Smooth muscle cell (in vitro differentiated cells): ENCODE results near the gene CELA3B. TPM values are rescaled to one million over a fixed set of nuclear protein-coding genes. Genes with fewer than 3 reads are reported as not detected.
A peak's percentile ranks its signal among the peaks of the same experiment; 100 is the strongest.
"Not testable (repeated sequence)": the region's sequence is repeated elsewhere in the genome, so short reads cannot be mapped to it uniquely, and the experiment has no call there.

Source experiments
- DNase-seq: peaks from one replicate; lab custom pipeline; 2025; ENCODE audit not compliant: unreplicated experiment; lab: John Stamatoyannopoulos, UW
- H2AFZ ChIP-seq: fragments of 200-600 bp; sonication (generic); 2 replicates; pipeline ENCODE4 v1.6.0; 2016; ENCODE audit warnings: antibody characterized with exemption, low read depth, mild to moderate bottlenecking
- H3F3A ChIP-seq: fragments of 200-600 bp; sonication (generic); 2 replicates; pipeline ENCODE4 v1.6.0; 2017; ENCODE audit warnings: antibody characterized with exemption, low read depth
- H3K27ac ChIP-seq: fragments of 200-600 bp; sonication (generic); 2 replicates; pipeline ENCODE4 v1.5.1; 2016; ENCODE audit warnings: low read depth, mild to moderate bottlenecking
- H3K27me3 ChIP-seq: fragments of 200-600 bp; sonication (generic); 2 replicates; pipeline ENCODE4 v1.6.1; 2016; ENCODE audit warnings: low read depth, mild to moderate bottlenecking
- H3K36me3 ChIP-seq: fragments of 200-600 bp; sonication (generic); 2 replicates; pipeline ENCODE4 v1.5.1; 2016; ENCODE audit warnings: low read depth
- H3K4me1 ChIP-seq: fragments of 200-600 bp; sonication (generic); 2 replicates; pipeline ENCODE4 v1.5.1; 2016; ENCODE audit warnings: low read depth
- H3K4me2 ChIP-seq: fragments of 200-600 bp; sonication (generic); 2 replicates; pipeline ENCODE4 v1.6.0; 2016; ENCODE audit warnings: mild to moderate bottlenecking
- H3K4me3 ChIP-seq: fragments of 200-600 bp; sonication (generic); 2 replicates; pipeline ENCODE4 v1.5.1; 2016; ENCODE audit warnings: mild to moderate bottlenecking
- H3K79me2 ChIP-seq: fragments of 200-600 bp; sonication (generic); 2 replicates; pipeline ENCODE4 v1.6.0; 2016; ENCODE audit warnings: low read depth, mild to moderate bottlenecking
- H3K9ac ChIP-seq: fragments of 200-600 bp; sonication (generic); 2 replicates; pipeline ENCODE4 v1.6.0; 2016; ENCODE audit warnings: low read depth
- H3K9me3 ChIP-seq: fragments of 200-600 bp; sonication (generic); replicated peaks from 2 replicates; pipeline ENCODE4 v1.5.1; 2016; ENCODE audit warnings: low read depth
- H4K20me1 ChIP-seq: fragments of 200-600 bp; sonication (generic); 2 replicates; pipeline ENCODE4 v1.6.0; 2016; ENCODE audit warnings: low read depth
- CTCF ChIP-seq: fragments of 200-600 bp; sonication (generic); IDR thresholded peaks from 2 replicates; pipeline ENCODE4 v1.5.1; 2017; ENCODE audit warnings: borderline replicate concordance, mild to moderate bottlenecking, antibody characterized with exemption; ENCODE audit not compliant: insufficient read depth, poor library complexity, severe bottlenecking
- WGBS: methylation state at CpG from one replicate; pipeline ENCODE4 v1.1.7; 2016; ENCODE audit warnings: low lambda C conversion rate; 5-methylcytosine and 5-hydroxymethylcytosine counted together
- polyA plus RNA-seq: library from polyadenylated mRNA; unstranded; fragments of >200 nt; fragmentation: Nextera tagmentation; extraction: Ambion mirVana; gene quantifications from 2 replicates; pipeline ENCODE4 v1.2.1, GENCODE V29; 2016
- total RNA-seq: library from RNA; depleted of rRNA; stranded (reverse); fragments of >200 nt; gene quantifications from 2 replicates; pipeline ENCODE4 v1.2.3, GENCODE V29; 2014

Gene CELA3B
- total and polyA plus RNA-seq, 2 experiments from 2014 or later, result not detected

DNA sequence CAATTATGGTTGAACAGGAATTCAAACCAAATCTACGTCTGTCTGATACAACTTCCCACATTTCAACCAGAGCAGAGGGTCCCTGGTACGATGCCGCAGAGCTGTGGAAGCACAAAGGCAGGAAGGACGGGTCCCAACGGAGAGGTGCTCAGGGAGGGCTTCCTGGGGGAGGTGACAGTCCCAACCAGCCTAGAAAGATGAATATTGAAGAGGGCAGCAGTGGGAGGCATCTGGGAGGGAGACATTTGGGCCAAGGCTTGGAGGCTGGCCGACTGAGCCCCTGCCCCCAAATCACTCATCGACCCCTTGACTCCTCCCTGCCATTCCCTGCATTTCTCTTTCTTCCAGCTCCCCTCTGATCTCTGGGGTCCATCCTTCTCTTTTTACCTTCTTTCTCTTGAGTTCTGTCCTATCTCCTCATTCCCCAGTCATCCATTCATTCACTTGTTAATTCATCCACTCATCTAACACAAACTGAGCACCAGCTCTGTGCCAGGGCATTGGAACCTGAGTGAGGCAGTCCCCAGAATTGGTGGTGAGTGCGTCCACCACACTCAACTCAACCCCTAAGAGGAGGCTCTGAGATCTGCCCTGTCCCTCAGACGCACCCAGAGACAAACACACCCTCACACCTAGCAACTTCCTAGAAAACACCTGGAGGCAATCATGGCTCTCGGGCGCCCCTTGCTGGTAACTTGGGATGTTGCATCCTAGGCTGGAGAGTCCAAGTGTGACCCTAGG lies 13.2 kb upstream of the CELA3B start:
- TF ChIP-seq CTCF, result peak; percentile 90
- Histone ChIP-seq H3K4me3 (no peak overlapping the region), H4K20me1 (no peaks in the 10 kb centered on the region), H3K27ac (no peak overlapping the region), H3K4me2 (no peak overlapping the region), H3K4me1 (no peaks in the 10 kb centered on the region), H3K36me3 (no peaks in the 10 kb centered on the region), H3K79me2 (no peaks in the 10 kb centered on the region), H3F3A (no peaks in the 10 kb centered on the region), H3K9ac (no peak overlapping the region), H3K27me3 (no peaks in the 10 kb centered on the region), H2AFZ (no peak overlapping the region), H3K9me3 (no peaks in the 10 kb centered on the region)
- DNase-seq, result peak; percentile 62
- 45% methylated on average over 11 of the region's 11 CpGs for WGBS

DNA sequence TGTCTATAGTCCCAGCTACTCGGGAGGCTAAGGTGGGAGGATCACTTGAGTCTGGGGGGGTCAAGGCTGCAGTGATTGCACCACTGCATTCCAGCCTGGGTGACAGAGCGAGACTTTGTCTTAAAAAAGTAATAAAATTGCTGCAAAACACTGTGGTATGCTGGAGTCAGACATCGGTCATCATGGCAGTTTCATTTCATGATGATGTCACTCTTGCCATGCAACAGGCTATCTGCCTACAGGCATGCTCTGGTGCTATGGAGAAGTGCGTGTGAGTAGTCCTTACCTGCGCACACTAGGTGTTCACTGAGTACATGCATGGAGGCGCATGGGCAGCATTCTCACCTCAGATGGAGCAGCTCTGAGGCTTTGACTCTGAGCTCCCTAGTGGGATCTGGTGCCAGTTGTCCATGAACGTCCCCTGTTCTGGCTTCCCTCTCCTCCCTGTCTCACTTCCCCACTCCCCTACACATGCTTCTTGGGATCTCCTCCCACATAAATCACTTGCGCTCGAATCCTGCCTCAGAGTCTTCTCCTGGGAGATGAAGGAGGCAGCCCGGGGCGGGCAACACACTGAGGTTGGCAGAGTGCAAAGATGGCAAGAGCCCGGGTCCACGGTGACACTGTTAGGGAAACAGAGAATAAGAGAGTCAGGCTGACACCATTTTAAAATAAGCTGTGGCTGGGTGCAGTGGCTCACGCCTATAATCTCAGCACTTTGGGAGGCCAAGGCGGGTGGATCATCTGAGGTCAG lies 10.4 kb upstream of the CELA3B start:
- Histone ChIP-seq H3K9me3 (no peaks in the 10 kb centered on the region), H3K36me3 (no peaks in the 10 kb centered on the region), H4K20me1 (no peaks in the 10 kb centered on the region), H3F3A (no peaks in the 10 kb centered on the region), H3K9ac (no peak overlapping the region), H3K4me2 (no peak overlapping the region), H3K27ac (peak overlapping the region; percentile 8), H3K79me2 (no peaks in the 10 kb centered on the region), H2AFZ (no peak overlapping the region), H3K4me3 (no peak overlapping the region), H3K4me1 (no peaks in the 10 kb centered on the region), H3K27me3 (no peaks in the 10 kb centered on the region)
- DNase-seq, result no peak
- TF ChIP-seq CTCF, result no peak
- 72% methylated on average over 15 of the region's 15 CpGs for WGBS

DNA sequence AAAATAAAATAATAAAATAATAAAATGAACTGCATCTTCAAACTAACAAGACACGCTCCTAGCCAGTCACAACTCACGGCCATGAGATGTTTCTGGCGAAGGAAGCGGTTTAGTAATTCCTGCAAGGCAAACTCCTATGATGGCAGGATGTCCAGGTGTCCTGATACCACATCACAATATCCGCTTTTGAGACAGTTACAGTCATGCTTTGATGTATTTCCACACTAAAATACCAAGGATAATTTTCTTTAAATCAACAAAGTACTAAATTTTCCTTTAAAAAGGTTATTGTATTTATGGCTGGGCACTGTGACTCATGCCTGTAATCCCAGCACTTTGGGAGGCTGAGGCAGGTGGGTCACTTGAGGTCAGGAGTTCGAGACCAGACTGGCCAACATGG lies 9.6 kb upstream of the CELA3B start:
- H3K27me3 ChIP-seq, DNase-seq: not testable (repeated sequence)
- 97% methylated on average over 5 of the region's 6 CpGs for WGBS

DNA sequence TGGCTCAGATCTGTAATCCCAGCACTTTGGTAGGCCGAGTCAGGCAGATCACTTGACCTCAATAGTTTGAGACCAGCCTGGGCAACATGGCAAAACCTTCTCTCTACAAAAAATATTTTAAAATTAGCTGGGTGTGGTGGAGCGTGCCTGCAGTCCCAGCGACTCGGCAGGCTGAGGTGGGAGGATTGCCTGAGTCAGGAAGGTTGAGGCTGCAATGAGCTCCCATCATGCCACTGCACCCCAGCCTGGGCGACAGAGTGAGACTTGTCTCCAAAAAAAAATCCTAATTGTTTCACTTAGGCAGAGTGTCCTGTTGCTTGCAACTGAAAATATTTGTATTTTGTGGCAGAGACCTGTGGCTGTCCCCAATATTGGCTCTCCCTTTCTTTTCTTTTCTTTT lies 7.8 kb upstream of the CELA3B start:
- WGBS, result 78% methylated on average over 5 of the region's 5 CpGs
- not testable (repeated sequence) for H3K36me3 ChIP-seq, H2AFZ ChIP-seq, H3K79me2 ChIP-seq, H3K4me1 ChIP-seq, H3F3A ChIP-seq, DNase-seq, H3K9ac ChIP-seq, H3K4me2 ChIP-seq, H3K9me3 ChIP-seq, H3K27ac ChIP-seq, H3K27me3 ChIP-seq, H3K4me3 ChIP-seq, H4K20me1 ChIP-seq

More for the DNA sequence above, 9.6 kb upstream of the CELA3B start:
- not testable (repeated sequence) for H4K20me1 ChIP-seq, H3K4me1 ChIP-seq, H3K27ac ChIP-seq, H3K4me3 ChIP-seq, H3K36me3 ChIP-seq, H3K4me2 ChIP-seq, H3K79me2 ChIP-seq, H3F3A ChIP-seq, H2AFZ ChIP-seq, H3K9me3 ChIP-seq, H3K9ac ChIP-seq

- H3K9me3 ChIP-seq, H3K36me3 ChIP-seq, H3K4me3 ChIP-seq, H2AFZ ChIP-seq, DNase-seq, H4K20me1 ChIP-seq, H3K27me3 ChIP-seq, H3K4me2 ChIP-seq, H3K27ac ChIP-seq, H3K9ac ChIP-seq, H3K79me2 ChIP-seq, H3F3A ChIP-seq, H3K4me1 ChIP-seq: not testable (repeated sequence)
- WGBS, result 73% methylated on average over 4 of the region's 4 CpGs
These were observed 6.3 kb upstream of the CELA3B start for GRCh38 chr1:21970523-21970922.

- not testable (repeated sequence) for H3K27me3 ChIP-seq, DNase-seq, H3K36me3 ChIP-seq, H3K4me1 ChIP-seq, H3K79me2 ChIP-seq, H3K9ac ChIP-seq, H3K27ac ChIP-seq, H3K4me2 ChIP-seq, H3F3A ChIP-seq, H3K9me3 ChIP-seq, H2AFZ ChIP-seq, H3K4me3 ChIP-seq, H4K20me1 ChIP-seq
- 90% methylated on average over 2 of the region's 2 CpGs for WGBS
These were observed 3.8 kb upstream of the CELA3B start for GRCh38 chr1:21972973-21973441.

DNA sequence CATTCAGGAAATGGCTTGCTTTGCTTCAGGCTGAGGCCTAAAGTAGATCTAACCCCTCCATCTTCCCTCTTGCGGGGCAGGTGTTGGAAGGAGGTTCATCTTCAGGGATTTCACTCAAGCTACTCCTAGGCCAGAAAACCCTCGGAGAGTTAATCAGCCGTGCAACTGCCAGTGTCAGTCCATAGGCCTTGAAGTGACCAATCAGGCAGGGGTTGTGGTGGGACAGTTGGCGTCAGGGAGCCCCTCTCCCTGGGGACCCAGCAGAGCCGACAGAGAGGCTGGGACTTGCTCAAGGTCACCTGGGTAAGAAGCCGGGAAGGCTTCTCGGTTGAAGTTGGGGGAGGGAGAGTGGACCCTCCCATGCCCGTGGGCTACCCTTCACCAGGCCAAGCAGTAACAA lies 2.9 kb upstream of the CELA3B start:
- H2AFZ ChIP-seq, H3K9me3 ChIP-seq, H3K27ac ChIP-seq, H3K36me3 ChIP-seq, H3K27me3 ChIP-seq, DNase-seq, H3K9ac ChIP-seq, H3K4me2 ChIP-seq, H3K79me2 ChIP-seq, H3K4me1 ChIP-seq, H4K20me1 ChIP-seq, H3F3A ChIP-seq, H3K4me3 ChIP-seq: not testable (repeated sequence)
- WGBS, result 89% methylated on average over 8 of the region's 8 CpGs
